Adrenal gland (tissue), 5 donors: Measurements from ENCODE around the gene SPTBN1.

Experiments used
- POLR2A ChIP-seq, 2 donors: fragments of 450-650 bp; IDR thresholded peaks; one replicate each; pipeline ENCODE4 v1.6.1; 2017; ENCODE audit warnings: antibody characterized with exemption in 2 of 2, mild to moderate bottlenecking in 2 of 2, moderate library complexity in 1 of 2
- TF ChIP-seq, protein P1 (sequence below), 6 experiments: fragments of 450-650 bp in 4 of 6; fragments of 200-600 bp in 2 of 6; sonication (generic) in 1 of 6; IDR thresholded peaks; 1 replicate in 5 of 6; 2 replicates in 1 of 6; pipeline versions ENCODE4 v1.5.1 to v1.8.0; 2016 to 2021; ENCODE audit warnings: antibody characterized with exemption in 6 of 6, mild to moderate bottlenecking in 2 of 6, moderate library complexity in 1 of 6
- donor health status: DM: no; HTN: no; CAD: no.

DNA sequence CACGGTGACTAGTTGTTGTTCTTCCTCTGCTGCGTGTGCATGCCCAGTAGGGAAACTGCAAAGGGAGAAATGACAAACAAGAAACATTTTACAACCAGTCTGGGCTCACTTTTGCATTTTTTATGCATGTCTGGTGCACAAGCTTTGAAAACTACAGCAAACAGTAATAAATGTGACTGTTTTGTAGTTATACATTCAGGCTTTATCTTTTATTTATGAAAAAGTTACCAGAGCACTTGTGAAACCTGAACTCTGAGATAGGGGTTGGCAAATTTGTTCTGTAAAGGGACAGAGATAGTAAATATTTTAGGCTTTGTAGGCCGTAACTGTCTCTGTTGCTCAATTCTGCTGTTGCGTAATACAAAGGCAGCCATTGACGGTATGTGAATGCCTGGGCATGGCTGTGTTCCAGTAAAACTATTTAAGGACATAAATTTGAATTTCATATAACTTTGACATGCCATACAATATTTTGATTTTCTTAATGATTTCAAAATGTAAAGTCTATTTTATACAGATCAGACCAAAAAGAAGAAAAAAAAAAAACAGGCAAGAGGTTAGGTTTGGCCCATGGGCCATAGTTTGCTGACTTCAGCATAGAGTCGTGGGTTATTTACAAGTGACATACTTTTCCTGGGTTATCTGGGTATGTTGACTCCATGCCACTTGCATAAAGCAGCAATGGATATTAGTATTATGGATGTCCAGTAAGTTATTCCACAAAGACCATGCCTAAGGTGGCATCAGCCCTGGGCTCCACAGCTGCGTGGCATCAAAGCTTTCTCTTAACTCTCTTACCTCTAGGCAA is 213.8 kb downstream of the SPTBN1 start:
- TF ChIP-seq, protein P1, sequence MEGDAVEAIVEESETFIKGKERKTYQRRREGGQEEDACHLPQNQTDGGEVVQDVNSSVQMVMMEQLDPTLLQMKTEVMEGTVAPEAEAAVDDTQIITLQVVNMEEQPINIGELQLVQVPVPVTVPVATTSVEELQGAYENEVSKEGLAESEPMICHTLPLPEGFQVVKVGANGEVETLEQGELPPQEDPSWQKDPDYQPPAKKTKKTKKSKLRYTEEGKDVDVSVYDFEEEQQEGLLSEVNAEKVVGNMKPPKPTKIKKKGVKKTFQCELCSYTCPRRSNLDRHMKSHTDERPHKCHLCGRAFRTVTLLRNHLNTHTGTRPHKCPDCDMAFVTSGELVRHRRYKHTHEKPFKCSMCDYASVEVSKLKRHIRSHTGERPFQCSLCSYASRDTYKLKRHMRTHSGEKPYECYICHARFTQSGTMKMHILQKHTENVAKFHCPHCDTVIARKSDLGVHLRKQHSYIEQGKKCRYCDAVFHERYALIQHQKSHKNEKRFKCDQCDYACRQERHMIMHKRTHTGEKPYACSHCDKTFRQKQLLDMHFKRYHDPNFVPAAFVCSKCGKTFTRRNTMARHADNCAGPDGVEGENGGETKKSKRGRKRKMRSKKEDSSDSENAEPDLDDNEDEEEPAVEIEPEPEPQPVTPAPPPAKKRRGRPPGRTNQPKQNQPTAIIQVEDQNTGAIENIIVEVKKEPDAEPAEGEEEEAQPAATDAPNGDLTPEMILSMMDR (IDR thresholded peaks at IDR 0.05), result no peak
- no peak for TF ChIP-seq POLR2A (IDR thresholded peaks at IDR 0.05)
